ENCODE measurements around the gene SPINK5. TPM values are rescaled to one million over a fixed set of nuclear protein-coding genes. Genes with fewer than 3 reads are reported as not detected.

The SPINK5 gene
- total RNA-seq, 1 experiment from 2014 or later = 6.0 TPM

DNA sequence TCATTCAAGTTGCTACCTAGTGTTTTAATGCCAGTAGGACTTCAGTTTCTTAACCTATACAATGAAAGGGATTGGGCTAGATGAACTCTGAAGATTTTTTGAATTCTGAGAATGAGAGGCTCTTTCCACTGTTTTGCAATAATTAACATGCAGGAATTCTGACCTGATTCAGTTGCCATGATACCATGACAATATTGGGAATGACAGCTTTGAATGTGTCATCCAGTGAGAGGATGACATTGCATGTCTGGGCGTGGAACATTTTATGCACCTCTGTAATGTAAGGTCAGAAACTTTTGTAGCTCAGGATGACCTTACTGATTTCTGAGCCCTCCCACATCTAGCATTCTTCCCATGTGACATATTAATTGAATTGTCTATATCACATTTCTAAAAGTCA lies 30.6 kb upstream of the SPINK5 start:
- H3K4me2 ChIP-seq (ENCODE audit: insufficient read depth, insufficient read length, low read length) = no peak overlapping the region
- no peak overlapping the region for H2AFZ ChIP-seq (ENCODE audit: low read length)
- no peak for DNase-seq
- Mint-ChIP-seq H3K4me3 (no peak overlapping the region), H3K27ac (no peak overlapping the region), H3K36me3 (ENCODE audit: insufficient read depth in 1 of 3, low read depth in 3 of 3) (peaks cover 0 to 13% (median 0%) of the 10 kb centered on the region in 3 experiments; a peak in 1 of 7 replicates), H3K4me1 (no peaks in the 10 kb centered on the region), H3K9me3 (no peaks in the 10 kb centered on the region), H3K27me3 (ENCODE audit: low read depth) (no peaks in the 10 kb centered on the region)
- H4K91ac ChIP-seq (ENCODE audit: insufficient read length, low read depth, low read length) = no peak overlapping the region
- WGBS (ENCODE audit: extremely low coverage, insufficient read length, low lambda C conversion rate) = no CpG with 5 or more reads among the region's 1 CpG
- no peak overlapping the region for H2BK20ac ChIP-seq (ENCODE audit: low read depth, low read length, poor library complexity, severe bottlenecking)
- no peaks in the 10 kb centered on the region for H3K79me1 ChIP-seq (ENCODE audit: insufficient read depth, low read depth, low read length, poor library complexity, severe bottlenecking)
- no peaks in the 10 kb centered on the region for H3K79me2 ChIP-seq (ENCODE audit: insufficient read depth, low read length)
- no peak overlapping the region for H4K8ac ChIP-seq (replicated peaks; ENCODE audit: insufficient read length, low read depth, low read length)
- H3K27ac ChIP-seq (ENCODE audit: insufficient read length, low read depth, low read length) = no peak overlapping the region
- no peak overlapping the region for H2AK5ac ChIP-seq (ENCODE audit: insufficient read length, low read length)
- H2BK120ac ChIP-seq (ENCODE audit: low read depth, low read length, poor library complexity, severe bottlenecking) = no peak overlapping the region
- no peak overlapping the region for H2BK5ac ChIP-seq (ENCODE audit: insufficient read length, low read length)
- no peak overlapping the region for H4K5ac ChIP-seq (ENCODE audit: insufficient read length, low read depth, low read length)
- H3K4me1 ChIP-seq (ENCODE audit: insufficient read depth, low read length) = no peaks in the 10 kb centered on the region
- H3K27me3 ChIP-seq (ENCODE audit: insufficient read depth, low read length) = no peaks in the 10 kb centered on the region
- H3T11ph ChIP-seq (ENCODE audit: low read length) = no peak overlapping the region
- no peak overlapping the region for H3K23ac ChIP-seq (ENCODE audit: insufficient read length, low read depth, low read length)
- H2BK12ac ChIP-seq (ENCODE audit: insufficient read length, low read depth, low read length) = no peak overlapping the region
- no peak overlapping the region for H3K14ac ChIP-seq (ENCODE audit: insufficient read depth, low read length)
- H3K23me2 ChIP-seq (ENCODE audit: insufficient read length, low read depth, low read length, poor library complexity, severe bottlenecking) = no peaks in the 10 kb centered on the region
- no peak overlapping the region for H3K4ac ChIP-seq (ENCODE audit: low read depth, low read length)
- H3K9me3 ChIP-seq (ENCODE audit: control insufficient read depth, low read depth, low read length) = no peaks in the 10 kb centered on the region
- no peak overlapping the region for H2BK15ac ChIP-seq (ENCODE audit: low read depth, low read length)
- TF ChIP-seq, protein P1, sequence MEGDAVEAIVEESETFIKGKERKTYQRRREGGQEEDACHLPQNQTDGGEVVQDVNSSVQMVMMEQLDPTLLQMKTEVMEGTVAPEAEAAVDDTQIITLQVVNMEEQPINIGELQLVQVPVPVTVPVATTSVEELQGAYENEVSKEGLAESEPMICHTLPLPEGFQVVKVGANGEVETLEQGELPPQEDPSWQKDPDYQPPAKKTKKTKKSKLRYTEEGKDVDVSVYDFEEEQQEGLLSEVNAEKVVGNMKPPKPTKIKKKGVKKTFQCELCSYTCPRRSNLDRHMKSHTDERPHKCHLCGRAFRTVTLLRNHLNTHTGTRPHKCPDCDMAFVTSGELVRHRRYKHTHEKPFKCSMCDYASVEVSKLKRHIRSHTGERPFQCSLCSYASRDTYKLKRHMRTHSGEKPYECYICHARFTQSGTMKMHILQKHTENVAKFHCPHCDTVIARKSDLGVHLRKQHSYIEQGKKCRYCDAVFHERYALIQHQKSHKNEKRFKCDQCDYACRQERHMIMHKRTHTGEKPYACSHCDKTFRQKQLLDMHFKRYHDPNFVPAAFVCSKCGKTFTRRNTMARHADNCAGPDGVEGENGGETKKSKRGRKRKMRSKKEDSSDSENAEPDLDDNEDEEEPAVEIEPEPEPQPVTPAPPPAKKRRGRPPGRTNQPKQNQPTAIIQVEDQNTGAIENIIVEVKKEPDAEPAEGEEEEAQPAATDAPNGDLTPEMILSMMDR (conservative IDR thresholded peaks at IDR 0.05) = no peak
- H4K20me1 ChIP-seq (ENCODE audit: control insufficient read depth, insufficient read depth, insufficient read length) = no peaks in the 10 kb centered on the region
- no peak overlapping the region for H3K18ac ChIP-seq (ENCODE audit: insufficient read length, low read depth, low read length)
- no peak overlapping the region for H3K56ac ChIP-seq (ENCODE audit: insufficient read length, low read depth, low read length)
- H3K9ac ChIP-seq (ENCODE audit: extremely low read depth, insufficient read length, low read length) = no peak overlapping the region

Measured in H9 (cell line).